Choroid plexus epithelial cell (primary cell): ENCODE data around the gene ELL.

ENCODE experiments used
- DNase-seq: peaks from one replicate; pipeline ENCODE4 v3.0.0-alpha.2; 2010; ENCODE audit warnings: low read depth
- H3K4me3 ChIP-seq: 2 replicates; pipeline ENCODE4 v1.5.1; 2011; ENCODE audit warnings: low read depth, mild to moderate bottlenecking, control low read depth, low read length, moderate library complexity
- TF ChIP-seq, protein P1 (sequence below): conservative IDR thresholded peaks from 2 replicates; pipeline ENCODE4 v1.5.1; 2011; ENCODE audit warnings: low read depth, mild to moderate bottlenecking, control low read depth, inconsistent platforms, low read length, moderate library complexity

ELL gene

DNA sequence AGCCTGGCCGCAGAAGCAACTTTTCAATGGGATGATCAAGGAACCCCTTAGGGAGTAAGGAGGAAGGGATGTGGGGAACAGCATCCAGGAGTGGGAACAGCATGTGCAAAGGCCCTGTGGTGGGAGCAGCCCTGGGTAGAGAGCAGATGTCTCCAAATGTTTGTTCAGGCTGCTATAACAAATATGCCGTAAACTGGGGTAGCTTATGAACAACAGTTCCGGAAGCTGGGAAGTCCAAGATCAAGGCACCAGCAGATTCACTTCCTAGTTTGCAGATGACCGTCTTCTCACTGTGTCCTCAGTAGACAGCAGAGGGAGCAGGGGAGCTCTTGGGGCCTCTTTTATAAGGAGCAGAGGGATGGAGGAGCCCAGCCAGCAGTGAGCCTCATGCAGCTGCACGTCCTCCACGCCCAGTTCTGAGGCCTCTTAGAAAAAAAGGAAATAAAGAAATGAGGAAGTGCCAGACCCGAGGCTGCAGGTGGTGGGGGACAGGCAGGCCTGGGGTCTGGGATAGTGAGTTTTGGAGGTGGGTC lies 120.2 kb downstream of the ELL start:
- no peak overlapping the region for H3K4me3 ChIP-seq
- peak; percentile 84 for DNase-seq
- TF ChIP-seq, protein P1, sequence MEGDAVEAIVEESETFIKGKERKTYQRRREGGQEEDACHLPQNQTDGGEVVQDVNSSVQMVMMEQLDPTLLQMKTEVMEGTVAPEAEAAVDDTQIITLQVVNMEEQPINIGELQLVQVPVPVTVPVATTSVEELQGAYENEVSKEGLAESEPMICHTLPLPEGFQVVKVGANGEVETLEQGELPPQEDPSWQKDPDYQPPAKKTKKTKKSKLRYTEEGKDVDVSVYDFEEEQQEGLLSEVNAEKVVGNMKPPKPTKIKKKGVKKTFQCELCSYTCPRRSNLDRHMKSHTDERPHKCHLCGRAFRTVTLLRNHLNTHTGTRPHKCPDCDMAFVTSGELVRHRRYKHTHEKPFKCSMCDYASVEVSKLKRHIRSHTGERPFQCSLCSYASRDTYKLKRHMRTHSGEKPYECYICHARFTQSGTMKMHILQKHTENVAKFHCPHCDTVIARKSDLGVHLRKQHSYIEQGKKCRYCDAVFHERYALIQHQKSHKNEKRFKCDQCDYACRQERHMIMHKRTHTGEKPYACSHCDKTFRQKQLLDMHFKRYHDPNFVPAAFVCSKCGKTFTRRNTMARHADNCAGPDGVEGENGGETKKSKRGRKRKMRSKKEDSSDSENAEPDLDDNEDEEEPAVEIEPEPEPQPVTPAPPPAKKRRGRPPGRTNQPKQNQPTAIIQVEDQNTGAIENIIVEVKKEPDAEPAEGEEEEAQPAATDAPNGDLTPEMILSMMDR, result peak; percentile 70

DNA sequence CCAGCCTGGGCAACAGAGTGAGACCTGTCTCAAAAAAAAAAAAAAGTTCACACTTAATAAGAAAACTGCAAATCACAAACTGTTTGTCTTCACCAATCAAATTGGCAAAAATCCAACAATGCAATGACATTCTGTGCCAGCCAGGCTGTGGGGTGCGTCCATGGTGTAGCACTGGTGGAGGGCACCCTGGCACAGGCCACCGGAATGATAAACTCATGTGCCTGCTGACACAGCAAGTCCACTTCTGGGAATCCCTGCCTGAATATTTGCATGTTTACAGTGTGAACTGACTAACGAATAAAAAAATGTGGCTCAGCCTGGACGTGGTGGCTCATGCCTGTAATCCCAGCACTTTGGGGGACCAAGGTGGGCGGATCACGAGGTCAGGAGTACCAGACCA lies 122.9 kb downstream of the ELL start:
- no peak overlapping the region for H3K4me3 ChIP-seq
- TF ChIP-seq, protein P1, result no peak
- peak; percentile 63 for DNase-seq

DNA sequence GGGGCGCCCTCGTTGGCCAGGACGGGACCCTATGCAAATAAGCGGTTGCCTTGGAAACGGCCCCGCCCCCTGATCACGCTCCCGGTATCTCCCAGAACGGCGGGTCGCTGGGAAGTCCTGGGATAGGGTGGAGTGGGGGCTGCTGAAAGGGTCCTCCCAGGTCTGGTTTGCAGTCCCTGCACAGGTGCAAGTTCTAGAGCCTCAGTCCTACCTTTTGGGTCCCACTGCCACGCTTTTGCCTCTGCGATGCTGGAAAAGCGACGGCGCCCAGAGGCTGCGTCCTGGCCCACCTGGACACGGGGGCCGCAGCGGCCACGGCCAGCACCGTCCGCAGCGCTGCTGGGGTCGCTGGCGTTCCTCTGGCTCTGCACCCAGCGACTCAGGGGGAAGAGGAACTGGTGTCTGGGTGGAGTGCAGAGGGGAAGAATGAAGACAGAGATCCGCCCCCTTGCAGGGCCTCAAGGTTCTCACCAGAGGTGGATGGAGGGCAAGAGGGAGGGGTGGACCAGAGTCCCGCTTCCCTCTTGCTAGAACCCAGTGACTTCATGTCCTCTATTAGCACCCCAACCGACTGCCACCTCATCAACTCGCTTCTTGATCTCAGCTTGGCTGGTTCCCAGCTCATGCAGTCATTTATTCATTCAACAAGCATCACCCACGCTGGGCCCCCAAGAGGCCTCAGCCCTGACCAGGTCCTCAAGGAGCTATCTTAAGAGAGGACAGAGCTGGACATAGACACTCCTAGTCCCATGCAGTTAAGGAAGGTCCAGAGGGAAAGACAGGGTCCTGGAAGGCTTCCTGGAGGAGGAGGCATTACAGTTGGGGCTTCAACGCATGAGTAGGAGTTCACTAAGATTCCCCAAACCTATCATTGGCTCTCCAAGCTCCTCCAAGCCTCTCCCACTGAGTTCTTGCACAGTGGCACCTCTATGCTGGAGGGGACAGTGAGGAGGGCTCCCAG lies 124.3 kb downstream of the ELL start, which contains the start of gene LRRC25:
Gene LRRC25, minus strand, starts transcription at position 381 of the 961 bp plus-strand sequence. CDS start 659 bp downstream, outside the sequence.
- peak within 1 kb of the TSS; percentile 17 for H3K4me3 ChIP-seq
- no peak for DNase-seq

DNA sequence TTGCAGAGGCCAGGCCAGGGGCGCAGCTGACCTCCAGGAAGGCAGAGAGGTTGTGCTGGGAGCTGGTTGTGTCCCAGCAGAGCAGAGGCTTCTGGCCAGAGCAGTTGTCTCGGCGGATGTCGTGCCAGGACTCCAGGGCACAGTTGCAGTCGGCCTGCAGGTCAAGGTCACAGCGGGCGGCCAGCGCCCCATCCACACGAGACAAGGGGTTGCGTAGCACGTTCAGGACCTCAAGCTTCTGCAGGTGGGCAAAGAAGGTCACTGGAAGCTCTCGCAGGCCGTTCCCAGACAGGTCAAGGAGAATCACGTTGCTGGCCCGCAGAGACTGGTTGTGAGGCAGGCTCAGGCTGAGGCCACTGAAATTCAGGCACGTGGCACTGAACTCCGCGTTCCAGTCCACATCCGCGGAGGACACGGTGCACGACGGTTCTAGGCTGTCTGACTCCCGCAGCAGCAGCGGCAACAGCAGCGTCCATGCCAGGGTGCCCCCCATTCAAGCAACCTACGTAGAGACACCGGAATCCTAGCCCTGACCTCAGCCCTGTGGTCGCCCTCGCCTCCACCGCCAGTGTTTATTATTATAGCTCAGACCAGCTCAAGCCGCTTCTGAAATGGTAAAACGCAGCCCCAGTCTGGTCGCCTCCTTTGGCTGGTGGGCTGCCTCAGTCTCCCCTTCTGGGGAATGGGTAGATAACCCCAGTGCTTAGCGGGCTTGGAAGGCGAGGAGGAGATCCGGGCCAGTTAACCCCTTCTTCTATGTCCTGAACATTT lies 125.2 kb downstream of the ELL start:
- DNase-seq, result no peak
- H3K4me3 ChIP-seq, result no peak overlapping the region
- TF ChIP-seq, protein P1, result no peak

More for the DNA sequence above, 124.3 kb downstream of the ELL start, which contains the start of gene LRRC25:
- TF ChIP-seq, protein P1, result no peak

DNA sequence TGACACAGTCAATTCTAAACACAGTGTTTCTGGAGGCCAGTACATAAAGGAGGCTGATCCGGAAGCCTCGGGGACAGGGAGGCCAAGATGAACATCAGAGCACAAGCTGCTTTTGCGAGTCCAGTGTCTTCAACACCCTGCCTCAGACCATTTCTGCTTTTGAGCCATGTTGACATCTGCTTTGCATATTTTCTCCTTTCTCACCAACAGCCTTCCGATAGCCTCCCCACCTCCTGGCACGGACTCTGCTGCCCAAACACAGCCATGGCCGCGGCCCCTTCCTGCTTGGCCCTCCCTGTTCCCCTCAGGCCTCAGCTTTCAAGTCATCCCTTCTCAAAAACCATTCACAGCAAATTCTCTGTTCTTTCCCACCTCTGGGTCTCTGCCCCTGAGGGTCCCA lies 128.0 kb downstream of the ELL start:
- TF ChIP-seq, protein P1, result no peak
- H3K4me3 ChIP-seq, result no peak overlapping the region
- no peak for DNase-seq

DNA sequence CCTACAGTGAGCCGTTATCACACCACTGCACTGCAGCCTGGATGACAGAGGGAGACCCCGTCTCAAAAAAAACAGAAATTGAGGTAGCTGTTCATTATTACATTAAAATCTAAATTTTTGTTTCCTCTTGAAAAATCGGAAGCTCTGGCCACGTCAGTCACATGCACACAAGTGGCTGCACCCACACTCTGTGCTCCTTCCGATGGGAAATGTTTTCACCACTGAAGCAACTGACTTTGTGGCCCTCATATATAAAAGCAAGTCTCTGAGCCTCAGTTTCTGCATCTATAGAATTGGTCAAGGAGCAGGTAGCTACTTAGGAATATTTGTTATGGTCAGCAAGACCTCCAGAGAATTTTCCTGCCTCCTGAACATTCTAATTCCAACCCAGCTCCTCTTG lies 128.9 kb downstream of the ELL start:
- no peak for DNase-seq
- no peak overlapping the region for H3K4me3 ChIP-seq
- TF ChIP-seq, protein P1, result no peak
